ENCODE data around the gene ARHGEF18.

ARHGEF18 gene

DNA sequence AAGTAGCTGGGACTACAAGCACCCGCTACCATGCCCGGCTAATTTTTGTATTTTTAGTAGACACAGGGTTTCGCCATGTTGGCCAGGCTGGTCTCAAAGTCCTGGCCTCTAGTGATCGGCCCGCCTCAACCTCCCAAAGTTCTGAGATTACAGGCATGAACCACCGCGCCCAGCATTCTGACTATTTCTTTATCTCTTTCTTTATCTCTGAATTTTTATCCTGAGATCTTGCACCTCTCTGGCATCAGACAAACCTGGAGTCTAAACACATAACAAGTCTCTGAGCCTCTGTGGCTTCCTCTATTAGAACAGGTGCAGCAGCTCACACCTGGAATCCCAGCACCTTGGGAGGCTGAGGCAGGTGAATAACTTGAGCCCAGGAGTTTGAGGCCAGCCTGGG is 28.5 kb downstream of the ARHGEF18 start:
- Histone ChIP-seq H3K4me2 (no peak overlapping the region), H3K27ac (no peak overlapping the region), H3K9me3 (no peaks in the 10 kb centered on the region), H4K20me1 (peaks cover 38% of the 10 kb centered on the region), H3K4me3 (no peak overlapping the region), H3K4me1 (peaks cover 17% of the 10 kb centered on the region; the same call in 1 of the 2 replicates), H3K36me3 (peaks cover 93% of the 10 kb centered on the region), H3K27me3 (no peaks in the 10 kb centered on the region), H3K9ac (no peak overlapping the region)
- no peak for TF ChIP-seq Cebpa-rat (IDR thresholded peaks at IDR 0.05)

GRCh38 chr19:7381073-7381390 is 32.3 kb downstream of the ARHGEF18 start:
- Histone ChIP-seq H3K4me3 (no peak overlapping the region), H3K27me3 (no peaks in the 10 kb centered on the region), H3K27ac (no peak overlapping the region), H3K9me3 (no peaks in the 10 kb centered on the region), H3K36me3 (peaks cover 93% of the 10 kb centered on the region), H3K9ac (no peak overlapping the region), H4K20me1 (peaks cover 38% of the 10 kb centered on the region), H3K4me2 (no peak overlapping the region), H3K4me1 (0 out of 2 replicates have a peak, but pooled peaks cover 5% of the 10 kb centered on the region)
- no peak for TF ChIP-seq Cebpa-rat (IDR thresholded peaks at IDR 0.05)

DNA sequence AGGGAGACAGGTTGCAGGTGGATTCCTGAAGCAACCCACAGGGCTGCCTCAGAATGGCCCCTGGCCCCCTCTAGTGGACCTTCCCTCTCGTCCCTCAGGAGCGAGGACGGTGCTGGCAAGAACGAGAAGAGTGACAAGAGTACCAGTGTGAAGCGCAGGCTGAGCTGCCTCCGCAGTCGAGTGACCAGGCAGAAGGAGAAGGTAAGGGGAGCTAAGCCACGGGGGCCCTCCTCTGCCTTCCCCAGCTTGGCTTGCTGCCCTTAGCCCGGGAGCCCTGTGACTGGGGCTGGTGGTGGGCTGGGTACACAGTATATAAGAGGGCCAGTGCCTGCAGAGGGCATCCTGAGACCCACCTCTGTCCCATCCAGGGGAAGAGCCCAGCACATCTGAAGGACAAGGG is 34.0 kb downstream of the ARHGEF18 start:
- no peak overlapping the region for H3K4me2 ChIP-seq
- H3K27ac ChIP-seq, result no peak overlapping the region; the same call in 1 of the 2 replicates
- peaks cover 46% of the 10 kb centered on the region for H4K20me1 ChIP-seq
- 0 out of 2 replicates have a peak, but pooled peaks cover 5% of the 10 kb centered on the region for H3K4me1 ChIP-seq
- H3K9ac ChIP-seq, result no peak overlapping the region
- H3K4me3 ChIP-seq, result no peak overlapping the region
- no peaks in the 10 kb centered on the region for H3K9me3 ChIP-seq
- H3K36me3 ChIP-seq, result peaks cover 93% of the 10 kb centered on the region
- TF ChIP-seq Cebpa-rat (IDR thresholded peaks at IDR 0.05), result no peak
- H3K27me3 ChIP-seq, result no peaks in the 10 kb centered on the region

- H3K4me1 ChIP-seq, result 0 out of 2 replicates have a peak, but pooled peaks cover 5% of the 10 kb centered on the region
- H4K20me1 ChIP-seq, result peaks cover 52% of the 10 kb centered on the region
- no peak overlapping the region for H3K4me3 ChIP-seq
- H3K36me3 ChIP-seq, result peaks cover 93% of the 10 kb centered on the region
- no peak overlapping the region for H3K4me2 ChIP-seq
- no peak overlapping the region for H3K27ac ChIP-seq
- no peak for TF ChIP-seq Cebpa-rat (IDR thresholded peaks at IDR 0.05)
- no peaks in the 10 kb centered on the region for H3K9me3 ChIP-seq
- no peak overlapping the region for H3K9ac ChIP-seq
- H3K27me3 ChIP-seq, result no peaks in the 10 kb centered on the region
Observed at GRCh38 chr19:7383284-7383683, 34.5 kb downstream of the ARHGEF18 start.

GRCh38 chr19:7385062-7385461 is 36.3 kb downstream of the ARHGEF18 start:
- H3K4me1 ChIP-seq, result 0 out of 2 replicates have a peak, but pooled peaks cover under 1% of the 10 kb centered on the region
- H4K20me1 ChIP-seq, result peaks cover 69% of the 10 kb centered on the region
- no peaks in the 10 kb centered on the region for H3K9me3 ChIP-seq
- H3K27ac ChIP-seq, result no peak overlapping the region
- H3K4me3 ChIP-seq, result no peak overlapping the region
- no peak for TF ChIP-seq Cebpa-rat (IDR thresholded peaks at IDR 0.05)
- H3K4me2 ChIP-seq, result no peak overlapping the region
- H3K36me3 ChIP-seq, result peaks cover 93% of the 10 kb centered on the region
- H3K27me3 ChIP-seq, result no peaks in the 10 kb centered on the region
- no peak overlapping the region for H3K9ac ChIP-seq

- no peak overlapping the region for H3K4me3 ChIP-seq
- H3K4me1 ChIP-seq, result no peaks in the 10 kb centered on the region
- H3K27me3 ChIP-seq, result no peaks in the 10 kb centered on the region
- no peak overlapping the region for H3K9ac ChIP-seq
- peaks cover 71% of the 10 kb centered on the region for H4K20me1 ChIP-seq
- H3K27ac ChIP-seq, result no peak overlapping the region
- no peak for TF ChIP-seq Cebpa-rat (IDR thresholded peaks at IDR 0.05)
- no peaks in the 10 kb centered on the region for H3K9me3 ChIP-seq
- no peak overlapping the region for H3K4me2 ChIP-seq
- H3K36me3 ChIP-seq, result peaks cover 98% of the 10 kb centered on the region
Observed at GRCh38 chr19:7386308-7386707, 37.6 kb downstream of the ARHGEF18 start.

- Histone ChIP-seq H3K4me1 (no peaks in the 10 kb centered on the region), H3K4me3 (no peak overlapping the region), H3K27me3 (no peaks in the 10 kb centered on the region), H3K36me3 (peaks cover 98% of the 10 kb centered on the region), H3K9me3 (no peaks in the 10 kb centered on the region), H3K27ac (no peak overlapping the region), H3K9ac (no peak overlapping the region), H3K4me2 (no peak overlapping the region), H4K20me1 (peaks cover 71% of the 10 kb centered on the region)
- TF ChIP-seq Cebpa-rat (IDR thresholded peaks at IDR 0.05), result no peak
Observed at GRCh38 chr19:7386769-7387168, 38.0 kb downstream of the ARHGEF18 start.

- Histone ChIP-seq H3K36me3 (peaks cover 77% of the 10 kb centered on the region), H3K4me2 (no peak overlapping the region), H3K4me1 (peaks cover 17% of the 10 kb centered on the region), H3K4me3 (no peak overlapping the region), H4K20me1 (peaks cover 81% of the 10 kb centered on the region), H3K9ac (no peak overlapping the region), H3K9me3 (no peaks in the 10 kb centered on the region), H3K27me3 (no peaks in the 10 kb centered on the region), H3K27ac (no peak overlapping the region)
- no peak for TF ChIP-seq Cebpa-rat (IDR thresholded peaks at IDR 0.05)
Observed at GRCh38 chr19:7391218-7391670, 42.5 kb downstream of the ARHGEF18 start.

- no peaks in the 10 kb centered on the region for H3K27me3 ChIP-seq
- H4K20me1 ChIP-seq, result peaks cover 81% of the 10 kb centered on the region
- H3K9ac ChIP-seq, result no peak overlapping the region
- peaks cover 36% of the 10 kb centered on the region for H3K4me1 ChIP-seq
- no peak overlapping the region for H3K4me2 ChIP-seq
- no peak for TF ChIP-seq Cebpa-rat (IDR thresholded peaks at IDR 0.05)
- H3K9me3 ChIP-seq, result no peaks in the 10 kb centered on the region
- H3K27ac ChIP-seq, result no peak overlapping the region
- H3K36me3 ChIP-seq, result peaks cover 77% of the 10 kb centered on the region
- no peak overlapping the region for H3K4me3 ChIP-seq
Observed at GRCh38 chr19:7393459-7393858, 44.7 kb downstream of the ARHGEF18 start.

GRCh38 chr19:7393939-7394730 is 45.4 kb downstream of the ARHGEF18 start:
- Histone ChIP-seq H3K9me3 (no peaks in the 10 kb centered on the region), H3K9ac (peak overlapping the region; percentile 79), H3K27ac (peak overlapping the region; percentile 49; the same call in 1 of the 2 replicates), H3K27me3 (no peaks in the 10 kb centered on the region), H3K4me2 (peak overlapping the region; percentile 89), H3K4me3 (peak overlapping the region; percentile 86), H3K4me1 (peaks cover 36% of the 10 kb centered on the region), H3K36me3 (peaks cover 76% of the 10 kb centered on the region), H4K20me1 (peaks cover 82% of the 10 kb centered on the region)
- TF ChIP-seq Cebpa-rat (IDR thresholded peaks at IDR 0.05), result no peak
